Activated naive CD4-positive, alpha-beta T cell treated with anti-CD3 and anti-CD28 coated beads, Interleukin-2, amount 50 U/mL, for 72 hours (primary cell): ENCODE results near the gene IL17C. TPM values are rescaled to one million over a fixed set of nuclear protein-coding genes. Genes with fewer than 3 reads are reported as not detected.

ENCODE experiments used
- ATAC-seq, 2 donors: fragments of 150-1000 bp; cut with Tn5 transposase; 2 replicates each; pipeline ENCODE4 v1.10.0; 2021; ENCODE audit warnings: mild to moderate bottlenecking in 2 of 2, moderate library complexity in 2 of 2
- DNase-seq, 2 donors: peaks; one replicate each; pipeline ENCODE4 v3.0.0; 2021 to 2022; ENCODE audit warnings: low spot score in 2 of 2
- H3K27ac Mint-ChIP-seq, 2 donors: one replicate each; pipeline ENCODE4 v1.8.0; 2022; ENCODE audit warnings: mild to moderate bottlenecking in 2 of 2, mixed read lengths in 2 of 2
- H3K36me3 Mint-ChIP-seq, 2 donors: one replicate each; pipeline ENCODE4 v1.8.0; 2022; ENCODE audit warnings: mixed read lengths in 2 of 2
- H3K9me3 Mint-ChIP-seq, 2 donors: one replicate each; pipeline ENCODE4 v1.8.0; 2022; ENCODE audit warnings: mixed read lengths in 2 of 2
- total RNA-seq, 2 donors: library from RNA; stranded (reverse); gene quantifications; one replicate each; pipeline ENCODE4 v1.2.3, GENCODE V29; 2022

Gene IL17C
- total RNA-seq, 2 donors from 2014 or later: not detected

GRCh38 chr16:88618956-88619667, 19.3 kb upstream of the IL17C start:
- peak overlapping the region; percentile 24 to 65 for H3K27ac Mint-ChIP-seq
- DNase-seq (no peak), ATAC-seq (no peak)
- no peaks in the 10 kb centered on the region for H3K9me3 Mint-ChIP-seq
- H3K36me3 Mint-ChIP-seq: peaks cover 0 to 11% of the 10 kb centered on the region in 2 donors

DNA sequence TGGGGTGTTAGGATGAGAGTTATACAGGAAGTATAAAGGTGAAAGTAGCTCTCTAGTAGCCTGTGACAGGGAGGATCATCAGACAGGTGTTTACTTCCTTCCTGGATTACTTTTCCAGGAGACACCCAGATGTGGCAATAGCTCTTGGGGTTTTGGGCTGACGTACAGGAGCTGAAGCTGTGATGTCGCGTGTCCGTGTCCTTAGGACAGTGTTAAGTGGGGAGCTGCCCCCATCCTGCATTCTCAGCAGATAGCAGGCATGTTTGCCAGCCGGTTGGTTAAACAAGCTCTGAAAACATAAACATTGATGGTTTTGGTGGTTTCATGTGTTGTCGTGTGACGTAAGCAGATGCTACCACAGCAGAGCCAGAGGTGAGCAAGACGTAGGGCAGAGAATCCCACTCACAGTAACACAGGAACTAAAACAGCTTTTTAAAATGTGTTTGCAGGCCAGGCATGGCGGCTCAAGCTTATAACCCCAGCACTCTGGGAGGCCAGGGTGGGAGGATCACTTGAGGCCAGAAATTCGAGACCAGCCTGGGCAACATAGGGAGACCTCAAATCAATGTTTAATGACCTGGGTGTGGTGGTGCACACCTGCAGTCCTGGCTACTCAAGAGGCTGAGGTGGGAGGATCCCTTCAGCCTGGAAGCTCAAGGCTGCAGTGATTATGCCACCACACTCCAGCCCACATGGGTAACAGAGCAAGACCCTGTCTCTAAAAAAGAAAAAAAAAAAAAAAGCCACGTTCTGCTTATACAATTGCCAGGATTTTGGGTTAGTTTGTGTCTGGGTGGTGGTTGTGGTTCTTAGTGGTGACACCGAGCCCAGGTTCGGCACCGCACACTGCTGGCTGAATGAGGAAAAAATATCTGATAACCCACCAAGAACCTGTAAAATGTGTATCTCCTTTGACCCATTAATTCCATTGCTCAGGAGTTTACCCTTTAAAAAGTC, 18.2 kb upstream of the IL17C start:
- ATAC-seq: peak; percentile 56 to 71
- no peaks in the 10 kb centered on the region for H3K9me3 Mint-ChIP-seq
- peak overlapping the region; percentile 24 to 81 for H3K27ac Mint-ChIP-seq
- H3K36me3 Mint-ChIP-seq: peaks cover 0 to 11% of the 10 kb centered on the region in 2 donors
- DNase-seq: no peak

DNA sequence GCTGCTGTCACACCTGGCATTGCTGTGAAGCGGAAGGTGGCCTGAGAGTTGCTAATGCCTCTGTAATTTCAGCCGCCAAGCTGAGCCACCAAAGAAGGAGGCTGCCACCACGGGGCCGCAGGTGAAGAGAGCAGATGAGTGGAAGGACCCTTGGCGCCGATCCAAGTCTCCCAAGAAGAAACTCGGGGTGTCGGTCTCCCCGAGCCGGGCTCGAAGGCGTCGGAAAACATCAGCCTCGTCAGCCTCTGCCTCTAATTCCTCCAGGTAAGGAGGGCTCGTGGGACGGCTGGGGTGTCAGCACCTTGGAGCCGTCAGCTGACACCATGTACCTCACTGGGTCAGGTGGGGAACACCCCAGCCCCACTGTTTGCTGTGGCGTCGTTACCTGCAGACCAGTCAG, 16.2 kb upstream of the IL17C start:
- no peak overlapping the region for H3K27ac Mint-ChIP-seq
- DNase-seq (no peak), ATAC-seq (no peak)
- H3K9me3 Mint-ChIP-seq: no peaks in the 10 kb centered on the region
- H3K36me3 Mint-ChIP-seq: peaks cover 0 to 11% of the 10 kb centered on the region in 2 donors

GRCh38 chr16:88622866-88623265, 15.5 kb upstream of the IL17C start:
- ATAC-seq (no peak), DNase-seq (no peak)
- Mint-ChIP-seq H3K9me3 (no peaks in the 10 kb centered on the region), H3K36me3 (peaks cover 0 to 18% of the 10 kb centered on the region in 2 donors), H3K27ac (no peak overlapping the region)

GRCh38 chr16:88623858-88624257, 14.5 kb upstream of the IL17C start:
- H3K27ac Mint-ChIP-seq: peak overlapping the region in 1 of 2 donors; percentile 52
- DNase-seq: no peak
- no peak for ATAC-seq
- H3K9me3 Mint-ChIP-seq: no peaks in the 10 kb centered on the region
- H3K36me3 Mint-ChIP-seq: peaks cover 0 to 18% of the 10 kb centered on the region in 2 donors

DNA sequence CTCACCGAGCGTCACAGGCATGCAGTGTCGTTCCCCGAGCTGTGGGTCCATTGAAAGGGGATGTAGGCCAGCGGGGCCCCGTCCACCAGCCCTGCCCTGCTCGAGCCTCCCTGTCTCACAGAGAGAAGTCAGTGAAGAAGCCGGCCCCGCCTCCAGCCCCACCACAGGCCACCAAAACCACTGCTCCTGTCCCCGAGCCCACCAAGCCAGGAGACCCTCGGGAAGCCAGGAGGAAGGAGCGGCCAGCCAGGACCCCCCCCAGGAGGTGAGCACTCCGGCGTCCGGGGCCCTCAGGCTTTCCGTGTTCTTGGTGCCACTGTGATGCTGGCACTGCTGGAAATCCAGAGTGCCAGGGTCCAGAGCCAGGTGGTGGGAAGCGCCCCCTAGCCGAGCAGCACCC, 13.9 kb upstream of the IL17C start:
- ATAC-seq (no peak), DNase-seq (no peak)
- H3K27ac Mint-ChIP-seq: no peak overlapping the region
- H3K9me3 Mint-ChIP-seq: no peaks in the 10 kb centered on the region
- peaks cover 0 to 18% of the 10 kb centered on the region in 2 donors for H3K36me3 Mint-ChIP-seq

GRCh38 chr16:88624977-88625576, 13.3 kb upstream of the IL17C start:
- Mint-ChIP-seq H3K36me3 (peaks cover 0 to 18% of the 10 kb centered on the region in 2 donors), H3K27ac (peak overlapping the region in 1 of 2 donors; percentile 88), H3K9me3 (no peaks in the 10 kb centered on the region)
- peak in 1 of 2 donors; percentile 16 for ATAC-seq
- no peak for DNase-seq

DNA sequence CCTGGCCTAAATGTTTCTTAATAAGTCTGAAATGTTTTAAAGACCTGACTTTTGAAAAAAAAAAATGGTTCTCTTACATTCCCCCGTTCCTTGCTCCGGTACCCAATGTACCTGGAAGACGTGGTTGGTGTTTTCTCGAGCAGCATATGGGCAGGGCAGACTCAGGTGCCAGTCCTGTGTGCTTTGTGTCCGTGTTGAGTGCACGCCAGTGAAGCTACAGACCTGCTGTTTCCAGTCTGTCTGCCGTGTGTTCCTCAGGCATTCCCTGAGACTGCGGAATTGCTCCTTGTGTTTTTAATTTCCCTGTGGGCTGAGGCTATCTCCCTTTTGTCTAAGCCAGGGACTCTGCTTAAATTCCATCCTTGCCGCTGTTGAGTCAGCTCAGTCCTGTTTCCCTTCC, 11.7 kb upstream of the IL17C start:
- peaks cover 0 to 18% of the 10 kb centered on the region in 2 donors for H3K36me3 Mint-ChIP-seq
- no peak overlapping the region for H3K27ac Mint-ChIP-seq
- no peak for DNase-seq
- no peaks in the 10 kb centered on the region for H3K9me3 Mint-ChIP-seq
- ATAC-seq: no peak

DNA sequence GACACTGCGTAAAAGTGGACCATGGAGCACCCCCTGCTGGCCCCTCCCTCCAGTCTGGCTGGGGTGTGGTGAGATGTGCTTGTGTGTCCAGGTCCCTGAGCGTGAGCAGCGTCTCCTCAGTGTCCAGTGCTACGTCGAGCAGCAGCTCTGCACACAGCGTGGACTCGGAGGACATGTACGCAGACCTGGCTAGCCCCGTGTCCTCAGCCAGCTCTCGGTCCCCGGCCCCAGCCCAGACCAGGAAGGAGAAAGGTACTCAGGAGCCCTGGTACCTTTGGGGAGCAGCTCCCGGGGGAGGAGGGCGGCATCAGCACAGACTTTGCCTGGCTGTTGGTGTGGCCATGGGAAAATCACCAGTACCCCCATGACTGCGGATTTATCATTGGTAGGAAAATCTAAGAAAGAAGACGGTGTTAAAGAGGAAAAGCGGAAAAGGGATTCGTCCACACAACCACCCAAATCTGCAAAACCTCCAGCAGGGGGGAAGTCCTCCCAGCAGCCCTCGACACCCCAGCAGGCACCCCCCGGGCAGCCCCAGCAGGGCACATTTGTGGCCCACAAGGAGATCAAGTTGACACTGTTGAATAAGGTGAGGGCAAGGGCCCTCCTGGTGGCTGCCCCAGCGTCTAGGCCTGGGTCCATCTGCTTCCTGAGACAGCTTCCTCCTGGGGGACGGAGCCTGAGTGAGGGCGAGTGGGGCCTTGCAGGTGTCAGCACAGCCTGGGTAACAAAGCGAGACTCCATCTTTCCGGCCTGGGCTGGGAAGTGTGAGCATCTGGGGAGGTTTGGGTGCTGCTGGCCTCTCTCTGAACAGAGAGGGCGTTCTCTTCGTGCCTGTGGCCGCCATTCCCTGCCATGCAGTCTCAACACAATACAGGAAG, 10.6 kb upstream of the IL17C start:
- H3K27ac Mint-ChIP-seq: no peak overlapping the region
- no peaks in the 10 kb centered on the region for H3K9me3 Mint-ChIP-seq
- DNase-seq (no peak), ATAC-seq (no peak)
- peaks cover 0 to 12% of the 10 kb centered on the region in 2 donors for H3K36me3 Mint-ChIP-seq

DNA sequence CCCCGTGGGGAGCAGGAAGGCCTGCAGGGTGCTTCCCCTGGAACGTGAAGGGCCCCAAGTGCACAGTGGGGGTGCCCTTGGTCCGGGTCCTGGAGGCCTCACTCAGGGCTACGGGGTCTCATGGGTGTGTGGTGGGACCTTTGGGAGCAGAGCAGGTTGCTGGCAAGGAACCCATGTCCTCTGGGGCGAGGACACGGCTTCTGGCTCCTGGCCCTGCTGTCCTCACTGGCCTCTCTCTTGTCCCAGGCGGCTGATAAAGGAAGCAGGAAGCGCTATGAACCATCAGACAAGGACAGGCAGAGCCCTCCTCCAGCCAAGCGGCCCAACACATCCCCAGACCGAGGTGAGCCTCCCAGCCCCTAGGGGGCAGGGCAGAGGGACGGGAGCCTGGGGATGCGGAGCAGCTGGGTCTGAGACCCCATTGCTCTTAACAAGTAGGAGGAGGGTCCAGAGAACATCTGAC, 9.8 kb upstream of the IL17C start:
- Mint-ChIP-seq H3K9me3 (no peaks in the 10 kb centered on the region), H3K36me3 (peaks cover 0 to 7% of the 10 kb centered on the region in 2 donors), H3K27ac (no peak overlapping the region)
- DNase-seq: no peak
- ATAC-seq: peak in 1 of 2 donors; percentile 31

- DNase-seq (no peak), ATAC-seq (no peak)
- H3K36me3 Mint-ChIP-seq: peaks cover 0 to 7% of the 10 kb centered on the region in 2 donors
- no peak overlapping the region for H3K27ac Mint-ChIP-seq
- no peaks in the 10 kb centered on the region for H3K9me3 Mint-ChIP-seq
These were observed 8.5 kb upstream of the IL17C start for GRCh38 chr16:88629835-88630234.

DNA sequence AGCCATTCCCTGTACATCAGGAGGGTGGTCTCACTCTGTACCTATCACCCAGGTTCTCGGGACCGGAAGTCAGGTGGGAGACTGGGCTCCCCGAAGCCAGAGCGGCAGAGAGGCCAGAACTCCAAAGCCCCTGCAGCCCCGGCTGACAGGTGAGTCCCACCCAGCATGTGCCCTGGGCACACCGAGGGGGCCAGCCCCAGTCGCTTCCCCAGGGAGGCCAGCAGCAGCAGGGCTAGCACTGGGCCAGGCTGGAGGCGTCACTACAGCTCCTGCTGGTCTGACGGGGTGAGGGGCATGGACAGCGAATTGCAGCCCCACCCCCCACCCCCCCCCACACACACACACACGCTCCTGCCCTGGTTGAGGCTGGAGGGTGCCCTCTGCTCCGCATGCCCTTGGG, 7.9 kb upstream of the IL17C start:
- DNase-seq (no peak), ATAC-seq (no peak)
- H3K36me3 Mint-ChIP-seq: peaks cover 0 to 7% of the 10 kb centered on the region in 2 donors
- no peak overlapping the region for H3K27ac Mint-ChIP-seq
- no peaks in the 10 kb centered on the region for H3K9me3 Mint-ChIP-seq

DNA sequence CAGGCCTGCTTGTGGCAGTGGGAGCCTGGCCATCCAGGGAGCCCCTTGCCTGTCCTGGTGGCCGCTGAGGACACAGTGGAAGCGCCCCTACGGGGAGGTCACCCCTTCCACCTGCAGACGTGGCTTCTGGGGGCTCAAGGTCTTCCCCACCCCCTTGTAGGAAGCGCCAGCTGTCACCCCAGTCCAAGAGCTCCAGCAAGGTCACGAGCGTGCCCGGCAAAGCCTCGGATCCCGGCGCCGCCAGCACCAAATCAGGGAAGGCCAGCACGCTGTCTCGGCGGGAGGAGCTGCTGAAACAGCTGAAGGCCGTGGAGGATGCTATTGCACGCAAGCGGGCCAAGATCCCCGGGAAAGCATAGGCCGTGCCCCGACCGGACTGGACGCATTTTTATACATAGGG, 7.4 kb upstream of the IL17C start:
- no peaks in the 10 kb centered on the region for H3K9me3 Mint-ChIP-seq
- H3K27ac Mint-ChIP-seq: no peak overlapping the region
- H3K36me3 Mint-ChIP-seq: peaks cover 0 to 7% of the 10 kb centered on the region in 2 donors
- ATAC-seq: no peak
- no peak for DNase-seq

GRCh38 chr16:88631384-88631783, 7.0 kb upstream of the IL17C start:
- peaks cover 0 to 7% of the 10 kb centered on the region in 2 donors for H3K36me3 Mint-ChIP-seq
- H3K9me3 Mint-ChIP-seq: no peaks in the 10 kb centered on the region
- no peak for ATAC-seq
- DNase-seq: no peak
- H3K27ac Mint-ChIP-seq: no peak overlapping the region

DNA sequence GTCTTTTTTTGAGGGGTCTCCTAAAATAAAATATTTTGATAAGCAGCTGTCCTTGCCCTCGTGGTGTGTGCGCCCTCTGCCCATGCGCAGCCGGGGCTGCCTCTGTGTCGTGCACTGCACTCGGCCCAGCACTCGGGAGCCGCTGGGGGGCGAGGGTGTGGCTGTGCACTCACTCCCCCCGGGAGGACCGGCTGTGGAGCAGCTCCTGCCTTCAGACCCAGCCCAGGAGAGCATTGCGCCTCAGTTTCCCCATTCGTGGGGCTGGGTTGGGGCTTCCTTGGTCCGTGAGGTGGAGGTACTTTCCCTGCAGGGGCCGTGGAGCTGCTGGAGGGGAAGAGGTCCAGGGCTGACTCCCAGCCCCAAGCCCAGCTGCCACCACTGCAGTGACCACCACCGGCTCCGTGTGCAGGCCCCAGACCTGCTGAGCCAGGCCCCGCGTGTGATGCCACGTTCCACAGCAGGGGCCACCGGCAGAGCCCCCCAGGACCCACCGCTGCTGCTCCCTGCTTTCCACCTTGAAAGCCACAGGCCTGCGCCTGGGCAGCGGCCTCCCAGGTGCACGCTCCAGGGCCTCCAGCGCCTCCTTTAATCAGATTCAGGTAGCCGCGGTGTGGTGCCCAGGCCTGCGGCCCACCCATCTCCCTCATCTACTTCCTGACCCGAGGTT, 6.3 kb upstream of the IL17C start:
- no peak for DNase-seq
- no peak for ATAC-seq
- Mint-ChIP-seq H3K9me3 (no peaks in the 10 kb centered on the region), H3K36me3 (peaks cover 0 to 7% of the 10 kb centered on the region in 2 donors), H3K27ac (no peak overlapping the region)

DNA sequence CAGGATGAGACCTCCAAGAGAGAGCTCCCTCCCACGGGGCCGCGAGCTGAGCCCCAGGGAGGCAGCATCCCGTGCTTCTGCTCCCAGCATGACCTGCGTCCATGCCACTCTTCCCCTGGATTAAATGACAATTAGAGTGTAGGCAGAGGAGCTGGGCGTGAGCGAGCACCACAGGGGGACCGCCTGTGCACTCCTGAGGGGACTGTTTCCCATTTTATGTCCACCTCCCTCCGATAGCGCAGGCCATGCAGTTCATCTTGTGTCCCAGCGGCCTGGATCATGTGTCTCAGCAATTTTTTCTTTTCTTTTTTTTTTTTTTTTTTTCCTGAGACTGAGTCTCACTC, 5.8 kb upstream of the IL17C start:
- H3K9me3 Mint-ChIP-seq: no peaks in the 10 kb centered on the region
- peaks cover 0 to 2% of the 10 kb centered on the region in 2 donors for H3K36me3 Mint-ChIP-seq
- ATAC-seq: no peak
- DNase-seq: no peak
- peak overlapping the region in 1 of 2 donors; percentile 14 for H3K27ac Mint-ChIP-seq
